AG20443 (cell line): Measurements from ENCODE around the gene KHK.

Experiments used
- DNase-seq: peaks from one replicate; pipeline ENCODE4 v3.0.0; 2012; ENCODE audit warnings: low spot score, mixed read lengths

KHK gene

GRCh38 chr2:27128668-27129571 is 42.3 kb downstream of the KHK start:
- no peak for DNase-seq

DNA sequence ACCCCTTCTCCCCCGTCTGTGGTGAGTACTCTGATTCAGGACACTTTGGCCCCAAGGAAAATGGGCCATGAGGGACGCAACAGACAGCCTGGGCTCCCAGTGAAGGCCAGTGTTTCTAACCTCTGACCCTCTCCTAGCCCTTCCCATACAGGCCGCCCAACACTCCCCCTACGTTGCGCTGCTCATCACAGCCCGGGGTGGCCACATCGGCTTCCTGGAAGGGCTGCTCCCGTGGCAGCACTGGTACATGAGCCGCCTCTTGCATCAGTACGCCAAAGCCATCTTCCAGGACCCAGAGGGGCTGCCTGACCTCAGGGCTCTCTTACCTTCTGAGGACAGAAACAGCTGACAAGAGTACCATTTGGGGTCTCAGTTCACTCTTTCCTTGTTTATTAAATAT is 43.8 kb downstream of the KHK start:
- no peak for DNase-seq

- DNase-seq = no peak
Observed at GRCh38 chr2:27131429-27131828, 44.9 kb downstream of the KHK start.

- no peak for DNase-seq
Observed at GRCh38 chr2:27133195-27133875, 46.8 kb downstream of the KHK start.

DNA sequence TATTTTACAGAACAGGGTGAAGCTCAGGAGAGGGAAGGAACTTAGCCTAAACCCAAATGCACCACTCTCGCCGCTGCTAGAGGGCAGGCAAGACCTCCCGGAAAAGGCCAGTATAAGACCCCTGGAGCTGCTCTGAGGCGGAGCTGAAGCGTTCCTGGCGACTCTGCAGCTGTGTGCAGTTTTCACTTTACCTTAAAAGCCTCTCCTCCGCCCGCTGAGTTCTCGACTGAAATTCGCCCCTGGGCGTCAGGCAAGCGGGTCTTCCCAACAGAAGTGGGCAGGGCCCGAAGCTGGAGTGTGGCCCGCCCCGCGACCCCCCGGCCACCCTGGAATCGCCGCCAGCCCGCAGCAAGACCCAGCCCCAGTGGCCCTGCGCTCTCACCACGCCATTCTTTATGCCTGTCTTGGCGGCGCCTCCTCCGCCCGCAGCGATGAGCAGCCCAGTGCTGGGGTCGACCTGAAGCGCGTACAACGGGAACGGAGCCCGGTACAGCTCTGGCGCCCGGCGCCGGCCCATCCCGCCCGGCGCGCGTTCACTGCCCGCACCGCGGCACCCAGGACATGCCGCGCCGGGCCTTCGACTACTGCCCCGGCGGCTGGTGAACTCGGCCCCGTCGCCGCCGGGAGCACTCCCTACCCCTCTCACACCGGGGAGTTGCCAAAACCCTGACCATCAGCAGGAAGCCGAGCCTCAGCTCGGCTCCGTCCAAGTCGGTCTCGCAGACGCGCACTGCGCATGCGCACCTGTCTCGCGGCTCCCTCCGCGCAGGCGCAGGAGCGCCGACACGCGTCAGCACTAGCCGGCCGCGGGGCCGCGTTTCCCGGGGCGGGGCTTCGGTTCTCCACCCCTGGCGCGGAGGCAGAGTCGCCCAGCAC is 47.6 kb downstream of the KHK start, which contains the start of gene PREB:
Gene PREB, minus strand, starts transcription at position 732 of the 876 bp plus-strand sequence. Its CDS starts 215 bp downstream, at position 517.
- peak; percentile 100 for DNase-seq

- no peak for DNase-seq
Observed at GRCh38 chr2:27134781-27135477, 48.4 kb downstream of the KHK start.

- DNase-seq = no peak
Observed at GRCh38 chr2:27135478-27135955, 48.9 kb downstream of the KHK start.

DNA sequence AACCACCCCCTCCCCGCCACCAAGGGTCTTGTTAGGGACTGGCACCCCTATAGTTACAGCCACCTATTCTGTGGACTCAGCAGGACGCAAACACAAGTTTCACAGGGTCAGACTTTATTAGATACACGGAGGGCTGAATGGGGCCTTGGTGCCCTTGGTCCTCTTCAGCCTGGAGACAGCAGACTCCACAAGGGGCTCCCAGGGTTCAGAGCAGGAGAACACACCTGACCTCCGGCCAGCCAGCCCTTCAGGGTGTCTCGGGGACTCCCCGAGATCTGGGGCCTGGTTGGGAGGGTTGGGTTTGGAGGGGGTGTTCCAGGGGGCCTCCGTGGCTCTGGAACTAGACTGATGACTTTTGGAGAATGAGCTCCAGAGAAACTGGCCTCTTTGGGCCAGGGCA is 50.2 kb downstream of the KHK start:
- no peak for DNase-seq

- DNase-seq = no peak
Observed at GRCh38 chr2:27137322-27137935, 50.9 kb downstream of the KHK start.

DNA sequence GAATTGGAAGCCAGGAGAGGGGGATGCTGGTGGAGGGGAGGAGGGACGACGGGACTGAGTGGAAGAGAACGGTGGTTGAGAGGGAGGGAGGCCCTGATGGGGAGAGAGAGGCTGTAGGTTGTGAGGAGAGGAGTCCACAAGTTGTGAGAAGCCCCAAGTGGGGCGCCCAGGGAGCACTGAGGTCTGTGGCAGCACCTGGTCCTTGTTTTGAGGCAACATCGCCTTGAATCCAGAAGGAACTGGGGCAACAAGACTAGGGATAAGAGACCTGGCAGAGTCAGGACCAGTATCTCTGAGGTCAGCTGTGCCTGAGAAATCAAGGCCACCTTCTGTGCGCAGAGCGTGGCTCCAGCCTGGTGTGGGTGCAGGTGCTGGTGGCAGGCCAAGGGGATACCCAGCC is 51.5 kb downstream of the KHK start:
- no peak for DNase-seq

DNA sequence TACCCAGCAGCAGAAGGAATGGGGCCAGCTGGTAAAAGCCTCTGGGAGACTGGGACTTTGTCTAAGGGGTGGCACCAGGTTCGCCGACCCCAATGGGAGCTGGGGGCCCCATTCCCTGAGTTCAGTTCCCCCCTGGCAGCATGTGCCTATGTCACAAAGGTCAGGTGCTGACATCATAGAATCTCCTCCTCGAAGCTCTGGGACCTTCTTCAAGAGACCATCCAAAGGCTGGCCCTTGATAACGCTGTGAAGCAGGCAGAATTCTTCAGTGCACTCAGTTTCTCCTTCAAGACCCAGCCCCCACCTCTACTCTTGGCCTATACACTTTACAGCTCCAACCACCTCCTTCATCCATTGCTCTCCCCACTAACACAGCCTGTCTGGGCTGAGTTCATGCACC is 52.7 kb downstream of the KHK start, which contains the start of gene PRR30:
Gene PRR30, minus strand, starts transcription at position 101 of the 400 bp plus-strand sequence. CDS start 1,081 bp downstream, outside the sequence.
- DNase-seq = no peak

- no peak for DNase-seq
Observed at GRCh38 chr2:27143285-27143684, 56.7 kb downstream of the KHK start.

- DNase-seq = no peak
Observed at GRCh38 chr2:27145682-27146081, 59.1 kb downstream of the KHK start.

DNA sequence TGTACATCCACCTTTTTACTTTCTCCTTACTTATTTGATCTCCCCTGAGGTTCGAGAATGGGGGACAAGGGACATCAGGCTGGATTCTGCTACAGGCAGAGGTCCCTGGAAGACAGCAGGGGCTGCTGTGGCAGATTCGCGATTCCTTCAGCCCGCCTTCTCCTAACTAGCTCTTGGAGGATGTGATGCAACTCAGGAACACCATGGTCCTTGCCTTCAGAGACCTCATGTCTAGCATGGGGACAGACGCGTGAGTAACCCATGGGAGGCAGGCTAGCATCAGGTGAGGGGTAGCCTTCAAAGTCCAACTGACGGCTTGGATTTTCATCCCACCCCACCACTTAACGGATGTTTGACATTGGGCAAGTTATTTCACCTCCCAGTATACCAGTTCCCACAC is 61.4 kb downstream of the KHK start:
- DNase-seq = no peak

DNA sequence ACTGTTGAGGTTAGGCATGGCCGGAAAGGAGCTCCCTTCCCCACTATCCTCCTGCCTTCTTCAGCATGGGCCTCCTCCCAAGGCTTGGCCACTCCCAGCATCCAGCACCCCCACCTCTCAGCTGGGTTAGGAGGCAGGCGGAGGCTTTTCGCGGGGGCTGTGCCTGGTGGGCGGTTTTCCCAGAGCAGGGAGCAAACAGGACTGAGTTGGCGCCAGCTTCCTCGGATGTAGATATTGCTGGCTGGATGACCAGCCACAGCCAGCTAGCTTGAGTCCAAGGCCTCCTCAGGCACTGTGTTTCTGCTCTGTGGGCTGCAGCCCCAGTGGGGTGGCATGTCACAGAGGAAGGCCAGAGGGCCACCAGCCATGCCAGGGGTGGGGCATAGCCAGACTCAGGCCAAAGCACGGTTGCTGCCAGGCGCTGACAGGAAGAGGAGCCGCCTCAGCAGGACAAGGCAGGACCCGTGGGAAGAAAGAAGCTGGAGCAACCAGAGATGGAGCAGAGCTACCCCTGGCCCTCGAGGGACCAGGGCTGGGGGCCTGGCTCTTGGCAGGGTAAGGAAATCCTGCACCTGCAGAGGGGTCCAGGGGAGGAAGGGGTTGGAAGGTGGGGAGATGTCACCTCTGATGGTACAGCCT is 62.3 kb downstream of the KHK start, which contains the start of gene TCF23:
Gene TCF23, plus strand, starts transcription at position 204 of the 639 bp plus-strand sequence. Its CDS starts 130 bp downstream, at position 334.
- DNase-seq = no peak

- DNase-seq = peak; percentile 7
Observed at GRCh38 chr2:27149570-27150405, 63.2 kb downstream of the KHK start.
